ENCODE measurements around the gene STK4.

STK4 gene

DNA sequence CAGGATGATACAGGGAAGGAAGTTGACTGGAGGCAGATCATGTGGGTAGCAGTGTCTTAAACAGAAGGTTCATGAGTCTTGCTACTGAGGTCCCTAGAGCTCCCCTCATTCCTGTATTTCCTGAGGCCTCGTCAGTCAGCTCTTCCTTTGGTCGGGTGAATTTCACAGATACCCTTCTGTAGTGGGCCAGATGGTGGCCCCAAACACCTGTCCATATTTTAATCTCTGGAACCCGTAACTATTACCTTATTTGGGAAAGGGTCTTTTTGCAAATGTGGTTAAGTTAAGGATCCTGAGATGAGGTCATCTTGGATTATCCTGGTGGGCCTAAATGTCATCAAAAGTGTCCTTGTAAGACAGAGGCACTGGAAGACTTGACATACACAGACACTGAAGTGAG lies 125.1 kb downstream of the STK4 start:
- DNase-seq, result no peak

DNA sequence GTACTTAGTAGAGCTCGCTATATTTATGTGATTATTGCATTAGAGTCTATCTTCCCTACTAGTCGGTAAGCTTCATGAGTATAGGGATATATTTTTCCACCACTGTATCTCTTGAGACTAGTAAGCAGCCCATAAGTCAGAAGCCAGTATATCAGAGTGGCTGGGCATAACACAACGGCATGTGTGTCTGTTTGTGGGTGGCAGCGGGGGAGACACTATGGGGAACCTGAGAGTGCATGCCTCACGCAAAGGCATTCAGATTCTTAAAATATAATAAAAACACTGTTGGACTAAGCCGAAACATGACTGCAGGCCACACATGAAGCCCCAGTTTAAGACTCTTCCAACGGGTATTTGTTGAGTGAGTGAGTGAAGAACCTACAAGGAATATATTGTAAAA lies 126.6 kb downstream of the STK4 start:
- no peak for DNase-seq

DNA sequence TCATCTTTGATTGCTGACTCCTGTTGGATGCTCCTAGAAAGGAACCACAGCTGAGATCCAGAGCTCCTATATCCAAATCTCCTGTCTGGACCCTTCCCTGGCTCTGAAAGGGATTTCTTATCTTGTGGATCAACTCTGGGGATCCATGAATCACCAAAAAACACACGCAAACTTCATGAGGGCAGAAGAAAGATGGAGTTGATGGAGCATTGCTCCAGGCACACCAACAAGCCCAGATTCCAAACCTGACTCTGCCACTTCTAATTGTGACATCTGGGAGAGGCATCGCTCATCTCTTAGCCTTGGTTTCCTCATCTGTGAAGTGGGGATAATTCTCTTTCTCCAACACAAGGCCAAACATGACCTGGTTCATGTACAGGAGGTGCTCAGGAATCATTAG lies 127.9 kb downstream of the STK4 start:
- no peak for DNase-seq

DNA sequence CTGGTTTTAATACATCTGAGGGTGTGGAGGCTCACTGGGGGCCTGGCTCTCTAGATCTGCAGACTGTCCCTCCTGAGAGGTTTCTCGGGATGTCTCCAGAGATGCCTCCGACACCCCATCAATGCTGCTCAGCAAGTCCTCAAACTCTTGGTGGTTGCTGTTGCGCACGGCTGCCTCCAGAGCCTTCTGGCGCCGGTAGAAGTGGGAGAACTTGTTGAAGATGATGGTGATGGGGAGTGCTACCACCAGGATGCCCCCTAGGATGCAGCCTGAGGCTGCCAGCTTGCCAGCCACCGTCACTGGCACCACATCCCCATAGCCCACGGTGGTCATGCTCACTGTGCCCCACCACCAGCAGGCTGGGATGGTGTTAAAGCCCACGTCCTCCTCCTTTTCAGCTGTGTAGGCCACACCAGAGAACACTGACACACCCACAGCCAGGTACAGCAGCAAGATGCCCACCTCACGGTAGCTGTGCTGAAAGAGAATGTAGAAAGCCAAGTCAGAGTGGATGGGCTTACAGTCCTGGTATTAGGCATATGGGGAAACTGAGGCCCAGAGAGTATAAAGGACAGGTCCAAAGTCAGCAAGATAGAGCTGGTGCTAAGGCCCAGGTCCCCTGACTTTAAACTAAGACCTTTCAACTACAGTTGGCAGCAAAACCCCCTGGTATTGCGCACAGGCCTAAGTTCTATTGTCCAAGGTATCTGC lies 128.7 kb downstream of the STK4 start:
- no peak for DNase-seq

DNA sequence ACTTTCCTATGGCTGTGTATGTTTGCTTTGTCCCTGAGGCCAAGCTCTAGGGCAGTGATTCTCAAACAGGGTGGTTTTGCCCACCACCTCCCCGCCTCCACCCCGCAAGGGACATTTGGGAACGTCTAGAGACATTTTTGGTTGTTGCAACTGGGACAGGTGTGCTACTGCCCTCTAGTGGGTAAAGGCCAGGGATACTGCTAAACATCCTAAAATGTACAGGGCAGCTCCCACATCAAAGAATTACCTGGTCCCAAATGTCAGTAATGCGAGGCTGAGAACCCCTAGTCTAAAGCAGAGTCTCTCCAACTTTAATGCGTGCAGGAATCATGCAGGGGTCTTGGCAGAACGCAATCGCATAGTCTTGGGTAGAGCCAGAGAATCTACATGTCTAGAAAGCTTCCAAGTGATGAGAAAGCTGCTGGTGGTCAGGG lies 129.5 kb downstream of the STK4 start:
- peak; percentile 70 for DNase-seq

DNA sequence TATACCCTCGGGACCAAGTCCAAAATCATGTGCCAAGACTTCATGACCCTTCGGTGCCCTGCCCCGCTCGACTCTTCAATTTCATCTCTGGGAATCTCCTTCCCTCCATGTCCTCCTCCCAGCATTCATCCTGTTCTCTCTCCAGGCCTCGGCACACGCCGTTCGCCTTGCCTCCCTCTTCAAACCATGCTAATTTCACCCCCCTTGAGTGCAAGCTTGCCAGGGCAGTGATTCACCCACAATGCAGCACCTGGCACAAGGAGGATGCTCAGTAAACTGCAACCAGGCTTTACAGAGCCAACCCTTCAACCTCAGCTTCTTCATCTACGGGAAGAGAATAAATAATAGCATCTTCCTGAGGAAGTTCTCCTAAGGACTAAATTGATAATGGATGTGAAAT lies 130.5 kb downstream of the STK4 start:
- no peak for DNase-seq

DNA sequence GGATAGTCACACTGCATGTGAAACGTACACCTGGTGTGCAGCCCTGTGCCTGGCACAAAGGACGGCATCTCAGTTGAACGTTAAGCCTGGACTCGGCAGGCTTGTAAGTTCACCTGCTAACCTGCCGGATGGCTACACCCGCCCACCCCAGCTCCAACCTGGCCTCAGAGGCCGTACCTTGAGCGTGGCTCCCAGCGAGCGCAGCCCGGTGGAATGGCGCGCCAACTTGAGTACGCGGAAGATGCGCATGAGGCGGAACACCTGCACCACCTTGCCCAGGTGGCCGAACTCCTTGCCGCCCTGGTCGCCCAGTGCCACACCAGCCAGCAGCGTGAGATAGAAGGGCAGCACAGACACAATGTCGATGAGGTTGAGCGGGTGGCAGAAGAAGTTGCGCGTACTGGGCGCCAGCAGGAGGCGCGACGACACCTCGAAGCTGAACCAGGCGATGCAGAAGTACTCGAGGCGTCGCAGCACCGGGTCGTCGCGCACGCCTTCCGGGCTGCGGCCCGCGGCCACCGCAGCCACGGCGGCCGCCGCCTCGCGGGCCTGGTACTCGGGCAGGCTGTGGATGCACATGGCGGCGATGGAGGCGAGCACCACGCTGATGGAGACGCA lies 131.3 kb downstream of the STK4 start:
- DNase-seq, result peak; percentile 70

DNA sequence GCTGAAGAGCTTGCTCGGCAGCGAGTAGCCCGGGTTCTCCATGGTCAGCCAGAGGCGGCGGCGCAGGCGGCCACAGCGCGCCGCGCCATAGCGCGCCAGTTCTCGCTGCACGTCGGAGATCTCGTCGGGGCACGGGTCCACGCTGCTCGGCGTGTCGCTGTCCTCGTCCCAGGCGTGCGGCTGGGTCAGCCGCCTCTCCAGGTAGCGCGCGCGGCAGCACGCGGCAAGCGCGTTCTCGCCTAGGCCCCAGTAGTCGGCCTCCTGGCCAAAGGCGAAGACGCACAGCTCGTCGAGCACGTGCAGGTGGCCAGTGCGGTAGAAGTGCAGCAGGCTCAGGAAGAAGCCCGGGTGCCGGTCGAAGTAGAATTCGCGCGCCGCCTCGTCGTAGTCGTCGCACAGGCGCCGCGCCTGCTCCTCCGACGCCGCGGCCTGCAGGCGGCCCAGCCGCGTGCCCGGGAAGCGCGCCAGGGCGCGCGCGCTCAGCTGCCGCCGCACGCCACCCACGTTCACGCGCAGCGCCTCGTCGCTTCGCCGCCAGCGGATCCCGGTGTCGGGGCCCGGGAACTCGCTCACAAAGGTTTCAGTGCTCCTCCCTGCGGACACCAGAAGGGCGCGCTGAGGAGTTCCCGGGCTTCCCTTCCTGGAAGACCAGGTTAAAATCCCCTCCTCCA lies 131.9 kb downstream of the STK4 start:
- DNase-seq, result peak; percentile 44

DNA sequence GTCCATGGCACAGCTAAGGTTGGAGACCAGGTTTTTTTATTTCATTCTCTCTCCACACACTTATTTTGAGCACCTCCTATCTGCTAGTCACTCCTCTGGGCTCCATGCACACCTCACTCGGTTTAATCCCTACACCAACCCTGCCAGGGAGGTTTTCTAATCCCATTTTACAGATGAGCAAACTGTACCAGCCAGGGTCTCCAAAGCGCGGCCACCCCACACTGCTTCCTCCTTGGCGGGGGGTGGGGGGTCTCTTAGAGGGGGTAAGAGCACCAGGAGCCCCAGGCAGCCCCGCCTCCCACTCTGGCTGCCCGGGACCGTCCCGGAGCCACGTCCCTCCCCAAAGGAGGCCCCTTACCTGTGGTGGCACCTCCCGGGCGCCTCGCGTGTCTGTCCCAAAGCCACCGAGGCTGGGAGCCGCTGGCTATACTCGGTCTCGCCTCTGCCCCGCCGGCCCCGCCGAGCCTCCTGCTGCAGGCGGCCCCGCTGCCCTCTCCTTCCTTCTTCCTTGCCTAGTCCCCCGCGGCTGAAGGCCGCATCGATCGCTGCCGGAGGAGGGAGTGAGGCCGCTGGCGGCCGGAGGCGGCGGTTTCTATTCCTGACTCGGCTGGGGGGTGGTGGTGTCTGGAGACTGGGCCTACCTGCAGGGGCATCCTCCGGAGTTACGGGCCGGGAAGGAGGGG lies 134.4 kb downstream of the STK4 start, which contains the start of gene KCNS1:
TSS of gene KCNS1 (minus strand) at position 565 of the 683 bp plus-strand sequence. CDS start 1,891 bp downstream, outside the sequence.
- no peak for DNase-seq

DNA sequence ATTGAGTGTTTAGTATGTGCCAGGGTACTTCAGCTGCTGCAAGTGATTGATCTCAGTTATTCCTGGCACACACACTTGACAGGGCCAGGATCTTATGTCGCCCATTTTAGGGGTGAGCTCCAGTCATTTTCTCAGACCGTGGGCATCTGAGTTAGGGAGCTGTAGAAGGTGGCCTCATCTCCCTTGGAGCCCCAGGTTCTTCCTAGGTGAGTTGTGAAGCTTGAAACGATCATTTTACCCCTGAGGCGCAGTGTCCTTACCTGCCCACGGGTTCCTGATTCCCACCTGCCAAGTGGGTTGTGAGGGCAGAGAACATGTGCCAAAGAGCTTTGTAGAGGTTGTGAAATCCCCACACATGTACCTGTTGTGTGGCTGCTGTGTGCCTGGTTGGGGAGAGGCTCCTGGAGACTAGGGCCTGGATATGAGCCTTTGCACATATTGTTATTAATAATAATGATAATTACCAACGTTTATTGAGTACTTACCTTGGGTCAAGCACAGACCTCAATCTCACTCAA lies 135.1 kb downstream of the STK4 start:
- DNase-seq, result no peak

DNA sequence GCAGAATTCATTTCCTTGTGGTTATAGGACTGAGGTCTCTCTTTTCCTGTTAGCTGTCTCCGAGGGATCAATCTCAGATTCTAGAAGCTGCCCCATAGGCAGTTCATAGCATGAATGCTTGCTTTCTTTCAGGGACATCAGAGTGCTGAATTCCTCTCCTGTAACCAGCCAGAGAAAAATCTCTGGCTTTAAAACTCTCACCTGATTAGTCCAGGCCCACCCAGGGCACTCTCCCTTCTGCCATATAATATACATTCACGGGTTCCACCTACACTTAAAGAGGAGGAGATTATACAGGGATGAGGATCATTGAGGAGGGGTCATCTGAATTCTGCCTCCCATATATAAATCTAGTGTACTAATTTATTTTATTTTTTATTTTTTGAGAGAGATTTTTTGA lies 136.8 kb downstream of the STK4 start:
- no peak for DNase-seq

DNA sequence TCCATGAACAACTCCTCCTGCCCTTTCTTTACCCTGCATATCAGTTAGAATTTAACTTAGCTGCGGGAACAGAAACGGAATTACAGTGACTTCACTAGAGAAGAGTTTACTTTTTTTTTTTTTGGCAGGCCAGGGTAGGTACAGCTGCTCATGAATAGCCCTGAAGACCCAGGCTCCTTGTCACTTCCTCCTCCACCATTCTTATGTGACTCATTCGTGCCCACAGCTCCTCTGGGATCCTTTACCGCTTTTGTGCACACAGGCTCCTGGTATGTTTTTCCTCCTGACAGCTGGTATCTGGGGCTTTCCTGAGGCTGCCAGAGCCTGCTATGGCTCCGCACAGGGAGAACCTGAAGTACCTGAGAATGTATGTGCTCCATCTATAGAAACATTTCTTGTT lies 138.5 kb downstream of the STK4 start:
- no peak for DNase-seq

DNA sequence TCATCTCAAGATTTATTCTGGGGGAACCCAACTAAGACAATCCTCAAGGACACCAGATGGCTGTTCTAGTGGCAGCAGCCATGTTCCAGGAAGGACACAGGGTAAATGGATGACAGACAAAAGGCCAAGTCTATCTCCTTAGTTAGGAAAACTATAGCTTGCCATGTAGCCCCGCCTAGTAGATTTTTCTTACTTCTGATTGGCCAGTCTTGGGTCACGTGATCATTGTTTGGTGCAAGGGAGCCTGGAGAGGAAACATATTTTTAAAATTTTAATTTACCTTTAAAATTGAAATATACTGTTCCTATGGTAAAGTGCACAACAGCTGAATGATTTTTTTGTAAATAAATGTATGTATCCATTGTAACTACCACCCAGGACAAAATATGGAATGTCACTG lies 139.0 kb downstream of the STK4 start:
- no peak for DNase-seq

DNA sequence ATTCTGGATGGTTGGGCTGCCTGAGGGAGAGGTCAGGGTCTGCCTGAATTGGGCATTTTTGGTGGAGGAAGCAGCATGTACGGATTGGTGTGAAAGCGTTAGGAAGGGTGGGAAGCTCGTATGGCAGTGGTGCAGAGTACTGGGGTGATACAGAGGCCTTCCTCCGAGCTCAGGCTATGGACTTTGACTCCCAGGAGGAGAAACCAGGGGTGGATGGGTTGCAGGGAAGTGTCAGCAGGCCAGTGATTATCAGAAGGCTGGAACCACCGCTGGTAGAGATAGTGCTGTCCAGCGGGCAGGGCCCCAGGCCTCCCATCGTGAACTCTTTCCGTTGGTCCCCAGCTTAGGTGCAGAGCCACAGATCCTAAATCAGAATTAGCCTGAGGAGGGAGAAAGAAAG lies 143.3 kb downstream of the STK4 start:
- no peak for DNase-seq

DNA sequence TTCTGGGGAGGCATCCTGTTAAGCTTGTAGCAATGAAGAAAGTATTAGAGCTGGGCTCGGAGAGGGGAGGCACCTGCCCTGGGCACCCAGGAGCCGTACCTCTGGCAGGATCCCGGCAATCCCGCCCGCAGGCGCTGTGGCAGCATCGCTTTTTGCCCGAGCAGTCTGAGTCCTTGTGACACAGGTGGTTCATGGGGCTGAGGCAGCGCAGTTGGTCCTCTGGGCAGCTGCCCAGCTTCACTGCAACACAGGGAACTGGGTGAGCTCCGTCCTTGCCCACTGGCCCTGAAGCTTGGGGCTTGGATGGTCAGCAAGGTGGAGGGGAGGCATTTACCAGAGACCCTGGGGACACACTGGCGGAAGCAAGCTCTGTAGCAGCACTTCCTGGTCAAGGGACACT lies 144.0 kb downstream of the STK4 start:
- no peak for DNase-seq

DNA sequence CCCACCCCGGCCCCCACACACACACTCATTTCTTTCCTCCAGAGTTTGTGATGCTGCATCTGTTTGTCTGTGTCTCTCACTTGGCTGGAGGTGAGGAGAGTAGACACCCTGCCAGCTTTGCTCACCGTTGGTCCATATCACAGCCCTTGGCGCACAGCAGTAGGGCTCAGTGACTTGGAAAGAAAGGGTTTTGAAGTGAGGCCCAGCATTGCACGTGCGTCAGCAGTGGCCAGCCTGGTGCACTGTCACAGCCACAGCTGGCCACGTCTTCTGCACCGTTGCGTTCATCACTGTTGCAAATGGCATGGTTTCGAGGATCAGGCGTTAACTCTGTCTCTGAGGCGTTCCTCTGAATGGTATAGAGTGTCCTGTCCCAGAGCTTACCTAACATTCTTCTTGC lies 145.0 kb downstream of the STK4 start:
- DNase-seq, result no peak

DNA sequence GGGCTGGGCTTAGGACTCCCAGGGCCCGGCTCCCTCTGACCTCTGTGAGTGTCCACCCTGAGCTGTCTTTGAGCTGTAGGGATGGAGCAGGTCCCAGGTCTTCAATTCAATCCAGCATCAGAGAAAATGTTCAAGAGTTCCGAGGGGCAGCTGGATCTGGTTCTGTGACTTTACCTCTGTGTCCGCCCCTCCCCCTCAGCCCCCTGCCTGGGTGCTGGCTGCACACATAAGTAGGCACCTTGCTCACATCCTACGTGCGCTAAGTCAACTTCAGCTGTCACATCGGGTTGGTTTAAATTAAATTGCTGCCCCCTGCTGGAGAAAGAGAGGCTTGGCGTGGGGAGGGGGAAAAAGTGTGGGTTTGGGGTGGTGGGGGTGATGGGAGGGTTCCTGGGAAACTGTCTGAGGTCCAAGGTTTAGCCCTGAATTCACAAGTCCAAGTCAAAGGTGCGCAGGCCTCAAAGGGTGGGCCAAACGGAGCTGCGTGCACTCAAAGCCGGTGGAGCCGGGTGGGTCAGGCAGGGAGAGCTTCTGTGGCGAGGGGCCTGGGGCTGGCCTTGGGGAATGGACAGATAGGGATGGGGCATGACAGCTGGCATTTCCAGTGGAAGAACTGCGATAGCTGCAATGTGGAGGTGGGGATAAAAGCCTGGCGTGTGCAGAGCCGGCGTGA lies 145.6 kb downstream of the STK4 start:
- peak; percentile 39 for DNase-seq

DNA sequence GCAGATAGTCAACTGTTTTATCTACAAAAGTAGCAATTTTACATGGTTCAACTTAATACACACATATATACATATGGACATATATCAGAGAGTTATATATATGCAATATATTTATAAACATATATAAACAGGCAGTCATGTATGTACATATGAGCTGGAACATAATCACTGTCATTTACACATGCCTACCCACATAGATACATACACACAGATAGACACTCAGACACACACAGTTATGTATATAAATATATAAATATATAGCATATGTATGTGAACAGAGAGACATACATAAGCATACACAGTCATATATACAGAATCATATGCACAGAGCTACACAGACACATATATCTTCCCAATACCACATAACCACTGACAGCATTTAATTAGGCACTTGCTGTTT lies 146.4 kb downstream of the STK4 start:
- no peak for DNase-seq

DNA sequence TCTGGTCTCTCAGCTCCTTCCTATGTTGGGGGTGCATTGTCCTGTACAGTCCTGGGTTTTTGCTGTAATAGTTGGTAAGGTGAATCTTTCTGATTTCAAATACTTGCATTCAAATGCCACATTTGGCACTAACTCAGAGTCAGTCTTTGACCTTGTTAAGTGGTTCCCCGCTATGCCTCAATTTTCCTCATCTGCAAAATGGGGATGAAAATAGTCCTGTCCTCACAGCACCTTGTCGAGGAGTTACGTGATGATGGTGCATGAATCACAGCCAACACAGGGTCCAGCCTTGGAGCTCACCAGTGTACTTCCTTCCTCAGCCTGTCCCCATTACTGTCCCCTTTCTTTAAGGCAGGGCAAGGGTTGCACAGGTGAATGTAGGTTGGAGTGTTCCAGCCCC lies 147.6 kb downstream of the STK4 start:
- no peak for DNase-seq

DNA sequence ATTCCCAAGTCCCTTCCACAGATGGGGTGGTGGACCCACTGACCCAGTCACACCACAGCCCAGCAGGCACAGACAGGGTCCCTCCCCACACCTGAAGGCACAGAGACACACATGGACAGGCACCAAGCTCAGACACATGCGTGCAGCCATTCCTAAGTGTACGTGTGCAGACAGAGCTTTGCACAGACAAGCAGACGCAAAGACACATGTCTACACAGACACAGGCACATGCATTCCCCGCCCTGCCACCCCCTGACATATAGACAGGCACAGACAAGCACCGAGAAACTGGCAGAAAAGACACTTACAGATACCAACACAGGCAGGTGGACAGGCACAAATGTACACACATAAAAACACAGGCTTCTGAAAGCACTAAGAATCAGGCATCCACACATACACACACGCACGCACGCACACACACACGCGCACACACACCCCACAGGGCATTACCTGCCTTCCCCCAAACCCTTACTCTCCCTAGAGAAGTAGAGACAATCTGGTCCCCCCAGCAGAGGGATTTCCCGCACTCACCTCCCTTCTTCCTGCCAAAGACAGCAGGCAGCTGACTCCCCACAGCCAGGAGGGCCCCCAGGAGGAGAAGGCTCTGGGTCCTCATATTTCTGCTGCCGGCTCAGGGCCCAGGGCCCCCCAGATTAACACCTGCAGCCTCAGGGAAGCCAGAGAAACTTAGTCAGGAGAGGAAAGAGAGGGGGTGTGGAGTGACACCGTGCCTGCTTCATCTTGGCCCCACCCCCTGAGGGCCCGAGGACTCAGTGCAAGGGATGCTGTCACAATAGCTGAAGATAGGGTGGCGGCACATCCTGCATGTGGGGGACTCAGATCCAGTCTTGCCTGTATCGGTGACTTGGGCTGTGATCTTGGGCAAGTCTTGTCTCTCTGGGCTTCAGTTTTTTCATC lies 148.4 kb downstream of the STK4 start, which contains the start of gene WFDC5:
TSS of gene WFDC5 (minus strand) at position 710 of the 921 bp plus-strand sequence. CDS start at position 619, 91 bp downstream.
- peak; percentile 45 for DNase-seq

DNA sequence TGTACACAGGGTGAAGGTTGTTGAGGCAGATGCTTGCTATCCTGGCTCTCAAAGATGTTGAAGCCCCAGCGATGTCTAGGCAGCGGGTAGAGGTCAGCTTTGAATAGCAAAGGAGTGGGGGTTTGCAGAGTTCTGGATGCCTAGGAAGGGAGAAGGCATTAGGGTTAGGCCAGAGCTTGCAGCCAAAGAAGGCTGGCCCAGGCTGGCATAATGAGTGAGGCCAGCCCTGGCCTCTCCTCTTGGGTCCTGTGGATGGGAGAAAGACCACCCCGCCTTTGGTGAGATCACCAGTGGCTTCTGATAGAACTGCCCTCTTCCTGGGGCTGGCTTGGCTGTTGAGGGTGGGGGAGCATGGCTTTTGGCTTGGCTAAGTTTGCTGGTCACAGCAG lies 149.1 kb downstream of the STK4 start:
- no peak for DNase-seq

DNA sequence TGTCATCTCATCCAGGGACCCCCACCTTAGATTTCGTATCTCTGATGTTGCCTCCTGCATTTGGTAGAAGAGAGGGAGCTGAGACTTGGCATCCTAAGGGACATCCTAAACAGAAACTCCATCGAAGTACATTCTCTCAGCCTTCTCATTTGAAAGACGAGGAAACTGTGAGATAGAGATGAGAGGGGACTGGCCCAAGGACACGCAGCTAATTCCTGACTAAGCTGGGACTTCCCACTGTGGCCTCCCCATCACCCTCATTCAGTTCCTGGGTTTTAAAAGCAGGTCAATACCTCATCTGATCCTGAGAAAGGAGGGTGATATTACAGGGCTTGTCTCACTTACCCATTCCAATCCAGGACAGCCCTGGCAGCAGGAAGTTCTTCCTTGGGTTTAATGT lies 149.5 kb downstream of the STK4 start:
- DNase-seq, result no peak

All from activated CD4-positive, alpha-beta T cell treated with anti-CD3 and anti-CD28 coated beads for 48 hours (primary cell).